Activated naive CD4-positive, alpha-beta T cell treated with anti-CD3 and anti-CD28 coated beads, Interleukin-2, amount 10 ng/mL, durations not matched to agents 7 days and 5 days (primary cell): ENCODE data around the gene LTBP4.
"Not testable (repeated sequence)": the region's sequence is repeated elsewhere in the genome, so short reads cannot be mapped to it uniquely, and the experiment has no call there.

Source experiments
- CTCF ChIA-PET: fragments of 350-600 bp; sonication (Branson Sonifier 250); formaldehyde crosslinking; loops from one replicate; lab custom pipeline; 2021; ENCODE audit warnings: antibody characterized with exemption; lab: Charles Lee
- DNase-seq: peaks from one replicate; pipeline ENCODE4 v3.0.0-alpha.2; 2020
- H3K27ac Mint-ChIP-seq: one replicate; pipeline ENCODE4 v1.8.0; 2021; ENCODE audit warnings: mild to moderate bottlenecking, moderate library complexity, mixed read lengths
- H3K27me3 Mint-ChIP-seq: one replicate; pipeline ENCODE4 v1.8.0; 2021; ENCODE audit warnings: mild to moderate bottlenecking, mixed read lengths
- H3K36me3 Mint-ChIP-seq: one replicate; pipeline ENCODE4 v1.8.0; 2021; ENCODE audit warnings: mixed read lengths
- H3K4me1 Mint-ChIP-seq: one replicate; pipeline ENCODE4 v1.8.0; 2021; ENCODE audit warnings: mixed read lengths
- H3K4me3 Mint-ChIP-seq: one replicate; pipeline ENCODE4 v1.8.0; 2021; ENCODE audit warnings: mild to moderate bottlenecking, moderate library complexity, mixed read lengths
- H3K9me3 Mint-ChIP-seq: one replicate; pipeline ENCODE4 v1.8.0; 2021; ENCODE audit warnings: mixed read lengths

Gene LTBP4

GRCh38 chr19:40627486-40628279, 26.5 kb downstream of the LTBP4 start:
- Mint-ChIP-seq H3K27ac (no peak overlapping the region), H3K4me3 (no peak overlapping the region), H3K4me1 (peaks cover 20% of the 10 kb centered on the region), H3K27me3 (peaks cover 4% of the 10 kb centered on the region), H3K9me3 (no peaks in the 10 kb centered on the region), H3K36me3 (peaks cover 17% of the 10 kb centered on the region)
- CTCF ChIA-PET = no interaction called here
- no peak for DNase-seq

GRCh38 chr19:40629346-40629745, 28.2 kb downstream of the LTBP4 start:
- peaks cover 19% of the 10 kb centered on the region for H3K27me3 Mint-ChIP-seq
- CTCF ChIA-PET = no interaction called here
- no peaks in the 10 kb centered on the region for H3K9me3 Mint-ChIP-seq
- peaks cover 19% of the 10 kb centered on the region for H3K4me1 Mint-ChIP-seq
- no peak for DNase-seq
- H3K27ac Mint-ChIP-seq = no peak overlapping the region
- H3K4me3 Mint-ChIP-seq = no peak overlapping the region
- peaks cover 12% of the 10 kb centered on the region for H3K36me3 Mint-ChIP-seq

GRCh38 chr19:40630571-40631160, 29.5 kb downstream of the LTBP4 start:
- no peak for DNase-seq
- H3K9me3 Mint-ChIP-seq = no peaks in the 10 kb centered on the region
- no peak overlapping the region for H3K27ac Mint-ChIP-seq
- H3K36me3 Mint-ChIP-seq = peaks cover 7% of the 10 kb centered on the region
- H3K27me3 Mint-ChIP-seq = peaks cover 32% of the 10 kb centered on the region
- H3K4me1 Mint-ChIP-seq = peaks cover 17% of the 10 kb centered on the region
- CTCF ChIA-PET = no interaction called here
- H3K4me3 Mint-ChIP-seq = no peak overlapping the region

- H3K4me3 Mint-ChIP-seq = no peak overlapping the region
- H3K9me3 Mint-ChIP-seq = no peaks in the 10 kb centered on the region
- peaks cover 3% of the 10 kb centered on the region for H3K36me3 Mint-ChIP-seq
- DNase-seq = no peak
- peaks cover 17% of the 10 kb centered on the region for H3K4me1 Mint-ChIP-seq
- peaks cover 41% of the 10 kb centered on the region for H3K27me3 Mint-ChIP-seq
- H3K27ac Mint-ChIP-seq = no peak overlapping the region
- CTCF ChIA-PET = interaction anchor here (1.0 to 3.8 kb wide), 5 partner anchors 12 to 175 kb away, joined by 3 to 72 read pairs (median 3); no protein-coding TSS in a partner anchor
Observed at GRCh38 chr19:40632311-40633036, 31.3 kb downstream of the LTBP4 start.

- Mint-ChIP-seq H3K27ac (no peak overlapping the region), H3K9me3 (no peaks in the 10 kb centered on the region), H3K4me1 (peaks cover 17% of the 10 kb centered on the region), H3K4me3 (no peak overlapping the region), H3K36me3 (peaks cover 3% of the 10 kb centered on the region), H3K27me3 (peaks cover 41% of the 10 kb centered on the region)
- CTCF ChIA-PET = interaction anchor here (1.0 to 3.8 kb wide), 6 partner anchors 11 to 174 kb away, joined by 3 to 72 read pairs (median 4); no protein-coding TSS in a partner anchor
- no peak for DNase-seq
Observed at GRCh38 chr19:40633207-40633606, 32.0 kb downstream of the LTBP4 start.

GRCh38 chr19:40638327-40638726, 37.2 kb downstream of the LTBP4 start:
- Mint-ChIP-seq H3K27me3 (peaks cover 48% of the 10 kb centered on the region), H3K4me1 (peaks cover 21% of the 10 kb centered on the region), H3K27ac (no peak overlapping the region), H3K36me3 (no peaks in the 10 kb centered on the region), H3K4me3 (no peak overlapping the region), H3K9me3 (no peaks in the 10 kb centered on the region)
- no peak for DNase-seq
- CTCF ChIA-PET = no interaction called here

- Mint-ChIP-seq H3K27ac (peak overlapping the region; percentile 0), H3K4me3 (no peak overlapping the region), H3K9me3 (no peaks in the 10 kb centered on the region), H3K36me3 (no peaks in the 10 kb centered on the region), H3K4me1 (peaks cover 12% of the 10 kb centered on the region), H3K27me3 (peaks cover 35% of the 10 kb centered on the region)
- CTCF ChIA-PET = no interaction called here
- DNase-seq = no peak
Observed at GRCh38 chr19:40639638-40639982, 38.4 kb downstream of the LTBP4 start.

- H3K27ac Mint-ChIP-seq = no peak overlapping the region
- no peaks in the 10 kb centered on the region for H3K9me3 Mint-ChIP-seq
- peaks cover 23% of the 10 kb centered on the region for H3K27me3 Mint-ChIP-seq
- CTCF ChIA-PET = interaction anchor here (0.5 kb wide), 1 partner anchor 156 kb away, joined by 3 read pairs; no protein-coding TSS in a partner anchor
- H3K4me3 Mint-ChIP-seq = no peak overlapping the region
- no peak for DNase-seq
- no peaks in the 10 kb centered on the region for H3K36me3 Mint-ChIP-seq
- H3K4me1 Mint-ChIP-seq = peaks cover 12% of the 10 kb centered on the region
Observed at GRCh38 chr19:40640744-40641143, 39.6 kb downstream of the LTBP4 start.

- CTCF ChIA-PET = interaction anchor here (0.5 kb wide), 1 partner anchor 157 kb away, joined by 3 read pairs; no protein-coding TSS in a partner anchor
- no peaks in the 10 kb centered on the region for H3K9me3 Mint-ChIP-seq
- peaks cover 17% of the 10 kb centered on the region for H3K4me1 Mint-ChIP-seq
- H3K27ac Mint-ChIP-seq = no peak overlapping the region
- DNase-seq = no peak
- H3K4me3 Mint-ChIP-seq = no peak overlapping the region
- H3K27me3 Mint-ChIP-seq = peaks cover 23% of the 10 kb centered on the region
- H3K36me3 Mint-ChIP-seq = no peaks in the 10 kb centered on the region
Observed at GRCh38 chr19:40641281-40641680, 40.1 kb downstream of the LTBP4 start.

GRCh38 chr19:40642051-40642706, 41.0 kb downstream of the LTBP4 start:
- H3K27ac Mint-ChIP-seq = no peak overlapping the region
- no peak for DNase-seq
- CTCF ChIA-PET = interaction anchor here (4.8 kb wide), 1 partner anchor 8 kb away, joined by 37 read pairs; no protein-coding TSS in a partner anchor
- no peaks in the 10 kb centered on the region for H3K9me3 Mint-ChIP-seq
- peaks cover 28% of the 10 kb centered on the region for H3K27me3 Mint-ChIP-seq
- no peaks in the 10 kb centered on the region for H3K36me3 Mint-ChIP-seq
- H3K4me1 Mint-ChIP-seq = peaks cover 17% of the 10 kb centered on the region
- no peak overlapping the region for H3K4me3 Mint-ChIP-seq

GRCh38 chr19:40642757-40643305, 41.7 kb downstream of the LTBP4 start:
- Mint-ChIP-seq H3K36me3 (no peaks in the 10 kb centered on the region), H3K27ac (no peak overlapping the region), H3K4me1 (peaks cover 17% of the 10 kb centered on the region), H3K27me3 (peaks cover 28% of the 10 kb centered on the region), H3K9me3 (no peaks in the 10 kb centered on the region), H3K4me3 (no peak overlapping the region)
- CTCF ChIA-PET = interaction anchor here (4.8 kb wide), 1 partner anchor 9 kb away, joined by 37 read pairs; no protein-coding TSS in a partner anchor
- DNase-seq = no peak

- Mint-ChIP-seq H3K27me3 (peaks cover 26% of the 10 kb centered on the region), H3K9me3 (no peaks in the 10 kb centered on the region), H3K36me3 (no peaks in the 10 kb centered on the region), H3K4me1 (peaks cover 5% of the 10 kb centered on the region), H3K4me3 (no peak overlapping the region), H3K27ac (no peak overlapping the region)
- CTCF ChIA-PET = interaction anchor here (4.8 kb wide), 1 partner anchor 13 kb away, joined by 37 read pairs; no protein-coding TSS in a partner anchor
- DNase-seq = no peak
Observed at GRCh38 chr19:40646743-40647254, 45.6 kb downstream of the LTBP4 start.

- H3K4me1 Mint-ChIP-seq, H3K36me3 Mint-ChIP-seq, DNase-seq, H3K9me3 Mint-ChIP-seq, H3K4me3 Mint-ChIP-seq, H3K27ac Mint-ChIP-seq: not testable (repeated sequence)
- CTCF ChIA-PET = interaction anchor here (1.3 kb wide), 1 partner anchor 14 kb away, joined by 3 read pairs; no protein-coding TSS in a partner anchor
- peaks cover 22% of the 10 kb centered on the region for H3K27me3 Mint-ChIP-seq
Observed at GRCh38 chr19:40649903-40650675, 48.9 kb downstream of the LTBP4 start.
